Right ventricle myocardium inferior (tissue), 1 donor: ENCODE data around the gene CFDP1. TPM values are rescaled to one million over a fixed set of nuclear protein-coding genes. Genes with fewer than 3 reads are reported as not detected.

Experiments used
- ATAC-seq: fragments of 200-7000 bp; cut with Tn5 transposase; one replicate; pipeline ENCODE4 v1.9.1; 2020; ENCODE audit warnings: mild to moderate bottlenecking, moderate library complexity
- DNase-seq: peaks from one replicate; pipeline ENCODE4 v3.0.0; 2021; ENCODE audit errors: missing footprints
- intact Hi-C: fragments of 100-400 bp; cut with DNase I; formaldehyde crosslinking; loops from one replicate; pipeline ENCODE4 v1.11.0; 2022
- total RNA-seq: library from RNA; stranded (reverse); fragmentation: NEBNext Ultra II Directional; extraction: Animal tissue kit (Norgen Biotek cat#: 25700); gene quantifications from one replicate; pipeline ENCODE4 v1.2.1, GENCODE V29; 2021
- donor health status: DM: no; HTN: yes; CAD: no; lungs with severe emphysema.

The CFDP1 gene
- total RNA-seq, 1 donor from 2014 or later: 26.6 TPM

- ATAC-seq (no peak), DNase-seq (no peak)
- intact Hi-C loops: loop anchor here (5.0 kb wide), 1 partner anchor 35 kb away; no protein-coding TSS in a partner anchor
Measured at GRCh38 chr16:75342308-75342811, 90.9 kb downstream of the CFDP1 start.

DNA sequence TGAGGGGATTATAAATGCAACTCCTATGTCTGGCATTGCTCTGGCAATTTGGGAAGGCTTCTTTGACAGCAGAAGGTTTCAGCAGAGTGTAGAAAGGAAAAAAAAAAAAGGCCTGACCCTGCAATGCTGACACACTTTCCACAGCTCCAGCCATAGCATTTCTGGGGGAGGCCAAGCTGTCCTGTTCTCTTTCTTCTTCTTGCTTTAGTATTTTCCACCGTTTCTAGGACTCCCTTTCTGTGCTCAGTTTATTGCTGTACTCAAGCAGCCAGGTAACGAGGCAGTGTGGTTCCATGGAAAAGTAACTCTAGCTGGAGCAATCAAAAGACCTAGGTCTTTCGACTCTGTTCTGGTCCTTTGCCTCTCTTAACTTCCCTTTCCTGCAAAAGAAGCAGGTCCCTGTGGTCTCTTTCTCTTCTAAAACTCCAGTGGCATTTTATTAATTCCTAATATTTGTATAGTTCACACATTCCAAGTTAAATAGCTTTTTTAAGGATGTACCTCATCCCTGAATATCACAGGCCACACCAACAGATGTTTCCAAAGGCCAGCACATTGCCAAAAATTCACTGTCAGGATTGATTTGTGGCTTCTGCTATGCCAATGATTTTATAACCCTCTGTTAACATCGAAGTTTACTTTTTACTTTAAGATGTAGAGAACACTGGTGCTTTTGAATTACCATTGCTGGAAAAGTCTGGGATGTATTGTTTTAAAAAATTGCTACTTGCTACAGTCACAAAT, 91.6 kb downstream of the CFDP1 start:
- ATAC-seq (no peak), DNase-seq (no peak)
- intact Hi-C loops: loop anchor here (5.0 kb wide), 1 partner anchor 34 kb away; no protein-coding TSS in a partner anchor

DNA sequence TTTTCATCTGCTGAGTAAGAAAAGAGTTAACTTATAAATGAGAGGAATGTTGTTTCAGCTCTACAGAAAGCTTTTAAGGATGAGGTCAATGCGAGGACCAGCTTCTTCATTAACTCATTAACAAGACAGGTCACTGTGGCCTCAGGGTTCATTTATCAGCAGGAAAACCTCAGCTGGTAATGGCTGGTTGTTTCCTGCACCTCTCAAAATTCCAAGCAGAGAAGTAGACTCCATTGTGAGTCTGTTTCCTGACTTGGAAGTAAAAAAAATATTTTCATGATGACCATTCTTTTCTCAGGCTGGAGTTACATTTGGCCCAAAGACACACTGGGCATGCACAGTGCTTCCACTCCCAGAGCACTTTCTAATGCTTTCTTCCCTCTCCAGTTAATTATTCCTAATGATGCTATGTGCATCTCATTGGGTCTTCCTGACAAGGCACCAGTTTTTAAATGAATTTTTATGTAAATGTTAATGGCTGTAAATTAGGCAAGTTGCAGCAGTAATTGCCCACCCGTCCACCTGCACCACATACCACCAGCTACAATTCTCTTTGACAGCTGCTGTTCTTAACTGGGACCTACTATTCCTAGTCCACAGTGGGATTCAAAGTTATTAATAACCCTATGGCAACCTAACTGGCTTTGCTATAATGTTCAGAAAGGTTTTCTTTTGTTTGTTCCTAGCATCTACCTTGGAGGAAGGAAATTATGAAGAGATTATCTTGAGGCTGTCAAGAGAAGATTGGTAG, 92.4 kb downstream of the CFDP1 start:
- ATAC-seq (no peak), DNase-seq (no peak)
- intact Hi-C loops: loop anchor here (5.0 kb wide), 1 partner anchor 34 kb away; no protein-coding TSS in a partner anchor

GRCh38 chr16:75337430-75337829, 95.9 kb downstream of the CFDP1 start:
- ATAC-seq (no peak), DNase-seq (no peak)
- intact Hi-C loops: no loop called here

DNA sequence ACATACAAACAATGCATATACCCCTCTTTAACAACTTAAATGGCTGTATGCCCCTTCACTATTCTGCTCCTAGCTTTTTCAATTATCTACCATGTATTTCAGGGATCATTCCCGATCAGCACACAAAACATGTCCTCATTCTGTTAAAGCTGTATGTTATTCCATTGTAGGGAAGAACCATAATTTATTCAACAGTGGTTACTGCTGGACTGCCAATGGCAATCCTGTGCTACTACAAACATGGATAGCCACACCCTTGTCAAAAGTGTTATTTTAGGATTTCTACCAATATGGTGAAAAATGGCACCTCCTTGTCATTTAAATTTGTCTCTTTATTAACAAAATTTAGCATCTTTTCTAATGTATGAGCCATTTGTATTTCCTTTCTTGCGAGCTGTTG, 96.8 kb downstream of the CFDP1 start:
- DNase-seq (no peak), ATAC-seq (no peak)
- intact Hi-C loops: no loop called here

GRCh38 chr16:75333721-75334163, 99.6 kb downstream of the CFDP1 start:
- ATAC-seq: no peak
- intact Hi-C loops: no loop called here

DNA sequence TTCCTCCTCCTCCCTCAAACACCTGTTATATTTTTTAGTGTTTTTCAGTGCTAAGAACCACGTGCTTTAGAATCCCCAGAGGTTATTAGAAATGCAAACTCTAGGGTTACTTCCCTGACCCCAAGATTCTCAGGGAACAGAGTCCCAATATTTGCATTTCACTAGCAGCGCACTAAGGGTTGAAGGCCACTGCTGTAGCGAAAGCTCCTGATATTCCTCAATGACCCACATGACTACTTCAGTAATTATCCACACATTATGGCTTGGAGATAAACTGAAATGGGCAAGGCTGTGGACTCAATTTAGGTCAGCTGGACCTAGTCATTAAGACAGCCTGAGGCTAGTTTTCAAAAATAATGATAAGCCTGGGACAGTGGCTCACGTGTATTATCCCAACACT, 103.4 kb downstream of the CFDP1 start:
- DNase-seq: no peak
- no peak for ATAC-seq
- intact Hi-C loops: no loop called here

More at GRCh38 chr16:75333721-75334163, 99.6 kb downstream of the CFDP1 start:
- DNase-seq: no peak

DNA sequence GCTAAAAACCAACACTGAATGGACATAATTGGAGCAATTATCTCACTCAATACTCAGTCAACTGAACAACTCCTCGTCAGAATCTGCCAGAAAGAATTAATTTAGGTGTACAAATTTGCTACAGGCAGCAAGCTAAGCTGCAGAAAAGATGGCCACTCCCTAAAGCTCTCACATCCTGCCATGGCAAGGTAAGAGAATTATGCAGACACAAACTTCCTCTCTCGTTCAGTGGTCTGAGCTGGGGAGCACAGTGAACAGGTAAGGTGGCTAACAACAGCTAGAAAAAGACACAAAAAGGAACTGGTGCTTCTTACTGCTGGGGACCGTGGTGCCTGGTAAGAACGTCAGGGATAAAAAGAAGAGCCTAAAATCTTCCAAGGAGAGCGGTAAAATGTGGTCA, 107.0 kb downstream of the CFDP1 start:
- intact Hi-C loops: no loop called here
- DNase-seq: no peak
- ATAC-seq: no peak

DNA sequence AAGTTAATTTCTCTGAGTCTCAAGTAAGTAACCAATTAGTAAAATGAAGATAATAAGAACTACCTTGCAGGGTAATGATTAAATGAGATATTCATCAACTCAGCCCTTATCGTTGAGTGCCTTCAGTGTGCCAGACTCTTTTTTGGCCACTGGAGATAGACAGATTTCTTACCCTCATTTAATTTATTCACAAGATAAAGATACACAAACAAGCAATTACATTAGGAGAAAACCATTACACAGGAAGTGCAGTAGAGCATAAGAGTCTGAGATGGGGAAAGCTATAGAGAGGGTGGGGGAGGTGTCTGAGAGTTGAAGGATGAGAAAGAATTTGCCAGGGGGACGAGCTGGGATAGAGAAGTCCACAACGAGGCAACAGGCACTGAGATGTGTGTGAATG, 109.4 kb downstream of the CFDP1 start:
- DNase-seq: no peak
- intact Hi-C loops: no loop called here

GRCh38 chr16:75323198-75323597, 110.1 kb downstream of the CFDP1 start:
- intact Hi-C loops: no loop called here
- DNase-seq (no peak), ATAC-seq (no peak)

More for the DNA sequence above, 109.4 kb downstream of the CFDP1 start:
- no peak for ATAC-seq

DNA sequence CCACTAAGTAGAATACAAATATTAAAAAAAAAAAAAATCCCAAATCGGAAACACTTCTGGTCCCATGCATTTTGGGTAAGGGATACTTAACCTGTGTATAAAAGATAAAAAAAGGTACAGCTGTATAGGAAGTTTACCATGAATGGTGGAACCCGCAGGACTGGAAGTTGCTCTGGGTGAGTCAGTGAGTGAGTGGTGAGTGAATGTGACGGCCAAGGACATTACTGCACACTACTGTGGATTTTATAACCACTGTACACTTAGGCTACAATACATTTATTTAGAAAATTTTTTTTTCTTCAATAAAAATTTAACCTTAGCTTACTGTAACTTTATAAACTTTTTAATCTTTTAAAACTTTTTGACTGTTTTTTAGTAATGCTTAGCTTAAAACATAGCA, 110.6 kb downstream of the CFDP1 start:
- DNase-seq: no peak
- no peak for ATAC-seq
- intact Hi-C loops: no loop called here

DNA sequence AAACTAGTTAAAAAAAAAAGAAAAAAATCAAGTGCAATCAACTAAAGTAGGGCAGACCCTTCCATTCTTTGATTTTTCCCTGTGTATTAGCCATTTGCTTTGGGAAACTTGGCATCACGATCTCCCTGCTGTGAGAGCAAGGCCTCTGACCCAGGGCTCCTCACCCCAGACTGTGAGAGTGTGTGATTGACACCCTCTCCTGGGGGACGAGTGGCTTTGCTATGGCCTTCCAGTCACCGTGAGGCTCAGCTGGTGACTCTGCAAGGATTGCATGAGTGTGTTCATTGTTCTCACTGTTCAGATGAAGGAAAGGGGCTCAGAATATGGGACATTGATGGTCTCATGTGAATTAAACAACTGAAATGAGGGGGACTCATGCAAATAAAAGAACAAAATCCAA, 112.9 kb downstream of the CFDP1 start:
- ATAC-seq (peak; percentile 53), DNase-seq (no peak)
- intact Hi-C loops: no loop called here

- DNase-seq: no peak
- ATAC-seq: no peak
- intact Hi-C loops: loop anchor here (10.0 kb wide), 1 partner anchor 55 kb away; no protein-coding TSS in a partner anchor
Measured at GRCh38 chr16:75319513-75320411, 113.5 kb downstream of the CFDP1 start.

DNA sequence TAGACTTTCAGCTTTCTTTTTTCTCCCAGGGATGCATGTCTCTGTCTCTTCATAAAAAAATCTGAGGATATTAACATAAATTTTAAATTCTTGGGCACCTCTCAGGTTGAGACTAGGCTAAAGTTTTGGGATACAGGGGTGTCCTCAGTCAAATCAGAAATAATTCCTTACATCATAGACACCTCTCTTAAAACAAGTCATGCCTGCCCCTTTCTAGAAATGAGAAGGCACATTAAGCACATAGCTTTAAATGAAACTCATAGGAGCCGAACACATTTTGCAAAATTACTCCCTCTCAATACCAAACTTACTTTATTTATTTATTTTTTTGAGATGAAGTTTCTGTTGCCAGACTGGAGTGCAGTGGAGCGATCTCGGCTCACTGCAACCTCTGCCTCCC, 114.6 kb downstream of the CFDP1 start:
- intact Hi-C loops: loop anchor here (10.0 kb wide), 1 partner anchor 56 kb away; no protein-coding TSS in a partner anchor
- DNase-seq (no peak), ATAC-seq (no peak)

GRCh38 chr16:75317532-75317931, 115.8 kb downstream of the CFDP1 start:
- intact Hi-C loops: loop anchor here (10.0 kb wide), 1 partner anchor 57 kb away; no protein-coding TSS in a partner anchor
- ATAC-seq (no peak), DNase-seq (no peak)

GRCh38 chr16:75317101-75317522, 116.2 kb downstream of the CFDP1 start:
- intact Hi-C loops: loop anchor here (10.0 kb wide), 1 partner anchor 58 kb away; no protein-coding TSS in a partner anchor
- DNase-seq (no peak), ATAC-seq (no peak)

DNA sequence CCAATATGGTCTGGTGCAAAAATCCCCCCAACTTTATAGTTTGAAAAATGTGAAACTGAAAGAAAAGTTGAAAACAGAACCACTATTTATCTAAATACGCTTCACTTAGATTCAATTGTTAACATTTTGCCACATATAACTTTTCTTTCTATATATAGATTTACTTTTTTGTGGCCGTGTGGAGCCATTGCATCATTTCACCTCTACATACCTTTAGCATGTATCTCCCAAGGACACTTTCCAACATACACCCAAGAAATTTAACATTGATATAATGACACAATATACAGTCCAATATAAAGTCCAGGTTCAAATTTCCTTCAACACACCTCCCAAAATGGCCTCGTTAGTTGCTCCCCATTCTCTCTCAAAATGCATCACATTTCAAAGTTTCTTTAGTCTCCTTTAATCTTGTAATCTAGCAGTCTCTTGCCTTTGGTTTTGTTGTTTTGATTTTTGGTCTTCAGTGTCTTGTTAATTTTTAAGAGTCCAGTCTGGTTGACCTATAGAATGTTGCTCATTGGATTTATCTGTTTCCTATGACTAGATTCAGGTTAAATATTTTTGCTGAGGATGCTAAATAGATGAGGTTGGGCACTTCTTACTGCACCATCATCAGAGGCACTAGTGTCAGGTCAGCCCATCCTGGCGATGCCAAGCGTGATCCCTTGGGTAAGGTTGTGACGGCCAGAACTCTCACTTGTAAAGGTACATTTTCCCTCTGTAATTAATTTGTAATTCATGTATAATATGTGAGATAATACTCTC, 117.6 kb downstream of the CFDP1 start:
- no peak for DNase-seq
- intact Hi-C loops: loop anchor here (10.0 kb wide), 1 partner anchor 59 kb away; no protein-coding TSS in a partner anchor
- ATAC-seq: no peak

- ATAC-seq (no peak), DNase-seq (no peak)
- intact Hi-C loops: loop anchor here (10.0 kb wide), 1 partner anchor 62 kb away; no protein-coding TSS in a partner anchor
Measured at GRCh38 chr16:75312875-75313274, 120.4 kb downstream of the CFDP1 start.
